ENCODE data around the gene LRMDA.

LRMDA gene

DNA sequence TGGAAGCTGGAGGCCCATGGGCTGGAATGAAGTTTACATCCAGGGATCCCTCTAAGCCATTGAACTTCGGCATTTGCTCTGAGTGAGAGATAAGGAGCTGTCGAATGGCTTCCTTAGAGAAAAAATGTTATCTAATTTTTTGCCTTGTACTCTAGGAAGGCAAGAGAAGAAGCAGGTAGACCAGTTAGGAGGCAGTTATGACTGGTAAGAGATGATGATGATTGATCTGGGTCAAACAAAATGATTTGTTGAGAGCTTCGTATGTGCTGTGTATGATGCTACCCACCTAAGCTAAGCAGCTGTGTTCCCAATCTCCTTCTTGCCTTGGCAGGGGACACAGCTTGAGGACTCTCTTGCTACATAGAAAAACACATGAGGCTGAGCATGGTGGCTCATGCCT is 370.2 kb downstream of the LRMDA start:
- no peak for DNase-seq

DNA sequence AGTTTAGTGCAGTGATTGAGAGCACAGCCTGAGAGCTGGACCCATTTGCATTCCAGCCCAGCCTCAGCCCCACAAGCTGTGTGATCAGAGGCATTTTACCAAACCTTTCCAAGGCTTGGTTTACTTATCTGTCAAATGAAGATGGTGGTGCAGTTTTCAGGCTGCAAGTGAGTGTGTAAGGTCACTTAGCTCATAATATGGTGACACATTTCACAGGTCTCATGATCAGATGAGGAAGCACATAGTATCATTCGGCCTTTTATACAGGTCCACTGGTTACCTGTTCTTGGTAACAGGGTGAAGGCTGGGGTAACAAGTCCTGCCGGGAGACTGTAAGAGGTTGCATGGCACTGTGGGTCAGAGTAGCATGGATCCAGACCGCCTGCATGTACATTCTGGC is 371.7 kb downstream of the LRMDA start:
- no peak for DNase-seq

- no peak for DNase-seq
Measured at GRCh38 chr10:75803816-75804552, 372.6 kb downstream of the LRMDA start.

GRCh38 chr10:75806186-75806585 is 374.8 kb downstream of the LRMDA start:
- DNase-seq: no peak

GRCh38 chr10:75807456-75807855 is 376.0 kb downstream of the LRMDA start:
- DNase-seq: no peak

- no peak for DNase-seq
Measured at GRCh38 chr10:75809003-75809402, 377.6 kb downstream of the LRMDA start.

GRCh38 chr10:75814014-75814413 is 382.6 kb downstream of the LRMDA start:
- no peak for DNase-seq

- no peak for DNase-seq
Measured at GRCh38 chr10:75815066-75815465, 383.6 kb downstream of the LRMDA start.

DNA sequence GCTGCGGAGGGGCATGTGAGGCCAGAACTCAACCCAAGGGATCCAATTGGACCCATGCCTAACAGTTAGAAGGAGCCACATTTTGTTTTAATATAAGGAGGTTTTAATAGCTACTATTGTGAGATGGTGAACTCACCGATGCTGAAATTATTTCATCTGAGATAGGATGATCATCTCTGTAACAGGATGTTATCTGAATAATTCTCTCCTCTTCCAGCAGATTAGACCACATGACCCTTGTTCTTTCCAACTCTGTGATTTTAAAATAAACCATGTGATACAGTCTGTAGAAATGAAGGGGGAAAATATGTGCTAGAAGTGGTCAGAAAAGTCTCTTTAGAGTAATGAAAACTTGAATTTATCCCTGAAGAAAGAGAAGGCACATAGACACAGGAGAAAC is 385.8 kb downstream of the LRMDA start:
- DNase-seq: no peak

DNA sequence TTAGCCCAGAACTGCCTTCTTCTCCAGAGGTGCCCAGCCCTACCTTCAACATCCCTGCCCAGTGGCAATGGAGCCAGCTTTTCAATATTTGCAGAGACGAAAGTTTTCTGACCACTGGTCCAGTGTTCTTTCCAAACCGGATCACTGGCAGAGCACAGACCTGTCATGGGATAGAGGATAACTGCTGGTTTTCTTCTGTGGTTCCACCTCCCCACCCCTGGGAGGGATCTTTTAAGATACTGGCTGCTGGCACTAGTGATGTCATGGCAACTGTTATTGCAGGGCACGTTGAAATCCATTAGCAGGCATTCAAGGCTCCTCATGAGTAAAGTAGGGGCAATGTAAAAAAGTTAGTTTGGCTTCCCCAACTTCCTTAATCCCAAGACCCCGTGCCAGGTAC is 387.1 kb downstream of the LRMDA start:
- DNase-seq: no peak

DNA sequence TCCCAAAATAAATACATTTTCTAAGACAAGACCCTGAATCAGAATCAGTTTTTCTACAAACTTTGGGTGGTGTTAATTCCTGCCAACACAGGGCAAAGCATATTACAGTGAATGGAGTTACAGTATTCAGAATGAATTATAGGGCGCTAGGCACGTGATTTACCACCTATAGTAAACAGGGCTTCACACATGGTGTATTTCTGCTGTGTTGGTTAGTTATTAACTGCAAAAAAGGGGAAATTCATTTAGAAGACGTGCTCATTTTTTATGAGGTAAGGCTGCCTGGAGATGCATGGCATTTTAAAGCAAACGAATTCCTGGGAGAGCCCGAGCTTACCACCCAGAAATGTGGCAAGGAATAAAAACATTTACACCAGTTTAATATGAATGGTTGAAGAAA is 393.8 kb downstream of the LRMDA start:
- DNase-seq: no peak

DNA sequence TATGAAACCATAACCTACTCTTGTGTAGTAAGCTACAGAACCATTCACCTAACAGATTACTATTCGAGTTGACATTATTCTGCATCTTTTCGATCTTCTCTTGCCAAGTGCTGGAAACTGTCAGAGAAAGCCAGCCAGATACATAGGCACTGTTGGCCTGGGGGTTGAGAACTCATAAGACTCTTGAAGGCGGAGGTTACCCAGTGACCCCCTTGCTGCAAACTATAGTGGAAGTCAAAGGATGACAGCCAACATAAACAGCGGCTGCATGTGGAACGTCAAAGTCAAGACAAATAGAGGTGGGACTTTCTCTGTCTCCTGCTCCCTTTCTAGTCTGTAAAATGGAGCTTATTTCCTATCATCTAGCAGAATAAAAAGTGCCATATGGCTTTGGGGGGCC is 394.2 kb downstream of the LRMDA start:
- no peak for DNase-seq

- DNase-seq: no peak
Measured at GRCh38 chr10:75826846-75827245, 395.4 kb downstream of the LRMDA start.

DNA sequence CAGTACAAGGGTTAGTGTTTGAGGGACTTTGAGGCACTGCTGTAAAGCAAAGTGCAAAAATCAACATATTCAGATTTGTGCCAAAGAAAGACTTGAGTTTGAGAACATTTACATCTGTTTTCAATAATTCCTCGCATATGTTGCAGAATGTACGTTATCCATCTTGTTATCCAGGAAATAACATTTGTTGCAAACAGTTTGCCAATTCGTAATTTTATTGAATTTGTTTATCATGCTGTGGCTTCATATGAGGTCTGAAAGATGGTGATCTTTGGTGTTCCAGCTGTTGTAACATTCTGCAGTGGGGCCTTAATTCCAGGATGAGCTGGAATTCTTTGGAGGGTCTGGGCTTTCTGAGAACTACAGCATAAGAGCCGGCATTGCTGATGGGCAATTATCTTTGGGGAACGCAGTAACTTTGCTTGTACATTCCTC is 396.2 kb downstream of the LRMDA start:
- DNase-seq: no peak

- no peak for DNase-seq
Measured at GRCh38 chr10:75828413-75828812, 397.0 kb downstream of the LRMDA start.

DNA sequence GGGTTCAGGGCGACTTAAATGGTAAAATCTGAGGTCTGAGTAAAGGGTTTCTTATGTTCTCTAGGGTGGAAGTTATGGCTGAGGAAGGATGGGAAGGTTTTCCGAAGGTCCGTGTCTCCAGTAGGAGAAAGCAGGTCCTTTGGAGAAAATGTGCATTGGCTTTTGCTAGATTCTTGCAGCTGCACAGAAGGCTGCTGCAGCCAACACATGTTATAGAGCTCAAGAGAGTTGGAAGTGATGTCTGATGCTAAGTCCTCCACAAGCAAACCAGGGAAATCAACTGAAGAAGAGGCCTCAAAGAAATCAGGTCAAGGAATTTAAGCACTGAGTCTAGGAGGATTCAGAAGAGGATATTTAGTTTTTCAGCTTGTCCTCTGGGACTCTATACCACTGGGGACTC is 404.6 kb downstream of the LRMDA start:
- DNase-seq: no peak

DNA sequence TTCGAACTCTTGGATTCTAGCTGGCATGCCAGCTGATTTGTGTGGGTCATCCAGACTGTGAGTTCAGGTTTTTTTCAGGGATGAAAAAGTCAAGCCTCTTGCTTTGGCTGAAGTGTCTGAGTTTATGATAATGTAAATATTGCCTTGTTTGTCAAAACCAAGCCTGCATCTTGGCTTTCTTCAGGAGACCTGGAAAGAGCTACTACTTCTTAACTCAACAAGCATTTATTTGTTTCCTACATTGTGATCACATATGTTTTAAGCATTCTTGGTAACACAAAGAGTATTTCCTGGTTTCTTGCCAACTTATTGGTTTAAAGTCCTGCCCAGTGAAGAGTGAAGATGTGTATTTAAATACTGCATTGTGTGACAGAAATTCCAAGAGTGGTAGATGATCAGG is 407.1 kb downstream of the LRMDA start:
- no peak for DNase-seq

DNA sequence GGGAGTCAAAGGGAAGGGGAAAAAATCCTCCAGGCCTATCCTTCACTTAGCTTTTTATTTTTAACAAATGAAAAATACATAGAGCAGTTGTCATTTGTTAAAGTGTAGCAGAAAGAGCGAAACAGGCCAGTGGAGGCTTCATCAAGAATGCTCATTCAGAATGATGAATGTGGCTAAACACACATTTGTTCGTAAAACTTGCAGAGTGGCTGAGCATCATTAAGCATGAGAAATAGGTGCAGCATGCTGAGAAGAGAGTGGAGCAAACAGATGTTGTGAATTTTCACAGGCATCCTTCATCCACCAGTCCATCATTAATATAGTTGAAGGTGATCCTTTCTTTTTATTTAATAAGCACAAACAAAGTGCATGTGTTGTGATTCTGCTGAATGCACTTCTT is 407.6 kb downstream of the LRMDA start:
- no peak for DNase-seq

DNA sequence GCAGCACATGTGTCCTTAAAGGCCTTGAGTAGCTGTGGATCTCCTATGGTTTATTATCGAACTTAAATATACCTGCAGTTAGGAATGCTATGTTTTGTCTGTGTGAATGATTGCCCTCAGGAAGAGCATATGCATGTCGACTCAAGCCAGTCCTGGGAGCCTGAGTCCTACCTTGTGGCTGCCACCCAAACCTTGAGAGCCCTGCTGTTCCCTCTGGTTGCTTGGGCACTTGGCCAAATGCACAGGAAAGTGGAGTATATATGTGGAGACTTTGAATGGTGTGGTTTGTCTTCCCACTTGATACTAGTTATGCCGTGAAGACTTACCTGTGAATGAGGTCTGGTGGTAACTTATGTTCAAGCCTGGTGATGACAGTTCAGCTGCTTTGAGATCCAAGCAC is 409.8 kb downstream of the LRMDA start:
- DNase-seq: no peak

DNA sequence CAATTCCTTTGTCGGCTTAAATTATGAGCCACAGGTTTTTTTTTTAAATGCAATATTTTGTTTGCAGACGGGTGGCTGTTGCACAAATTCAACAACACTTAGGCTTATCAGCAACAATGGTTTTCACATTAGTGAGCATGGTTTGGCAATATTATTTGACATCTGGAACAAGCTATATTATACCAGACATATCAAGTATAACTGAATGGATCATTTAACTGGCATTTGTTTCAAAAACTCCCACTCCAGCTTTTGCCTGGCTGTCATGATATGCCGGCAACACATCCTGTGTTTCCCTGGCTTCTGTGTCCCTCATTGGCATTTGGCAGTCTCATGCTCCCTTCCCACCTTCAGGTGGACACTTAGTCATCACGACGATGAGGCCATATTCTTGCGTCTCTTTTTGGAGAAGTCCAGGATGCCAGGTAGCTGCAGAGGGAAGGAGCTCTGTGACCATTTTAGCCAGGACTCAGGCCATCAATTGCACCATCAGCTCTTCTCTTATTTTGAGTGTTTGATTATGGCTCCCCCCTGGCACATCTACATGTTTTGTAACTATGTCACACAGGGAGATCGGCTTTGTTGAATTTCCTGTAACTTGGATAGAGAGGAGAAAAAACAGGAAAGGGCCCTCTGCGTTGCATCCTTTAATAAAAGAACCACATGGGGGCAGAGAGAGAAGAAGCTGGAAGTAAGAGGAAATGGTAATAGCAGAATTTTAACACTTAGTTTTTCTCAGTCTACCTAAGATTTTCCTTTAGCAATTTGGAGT is 413.9 kb downstream of the LRMDA start:
- DNase-seq: no peak

GRCh38 chr10:75847477-75847876 is 416.1 kb downstream of the LRMDA start:
- no peak for DNase-seq

- DNase-seq: no peak
Measured at GRCh38 chr10:75851580-75852345, 420.3 kb downstream of the LRMDA start.

GRCh38 chr10:75852851-75853484 is 421.5 kb downstream of the LRMDA start:
- DNase-seq: no peak

Measured in CD4-positive, alpha-beta T cell treated with Interleukin-1 beta for 1 hour (primary cell).